AG20443 (cell line): ENCODE results near the gene EPS8L1.

Experiments used
- DNase-seq: peaks from one replicate; pipeline ENCODE4 v3.0.0; 2012; ENCODE audit warnings: low spot score, mixed read lengths

EPS8L1 gene

DNA sequence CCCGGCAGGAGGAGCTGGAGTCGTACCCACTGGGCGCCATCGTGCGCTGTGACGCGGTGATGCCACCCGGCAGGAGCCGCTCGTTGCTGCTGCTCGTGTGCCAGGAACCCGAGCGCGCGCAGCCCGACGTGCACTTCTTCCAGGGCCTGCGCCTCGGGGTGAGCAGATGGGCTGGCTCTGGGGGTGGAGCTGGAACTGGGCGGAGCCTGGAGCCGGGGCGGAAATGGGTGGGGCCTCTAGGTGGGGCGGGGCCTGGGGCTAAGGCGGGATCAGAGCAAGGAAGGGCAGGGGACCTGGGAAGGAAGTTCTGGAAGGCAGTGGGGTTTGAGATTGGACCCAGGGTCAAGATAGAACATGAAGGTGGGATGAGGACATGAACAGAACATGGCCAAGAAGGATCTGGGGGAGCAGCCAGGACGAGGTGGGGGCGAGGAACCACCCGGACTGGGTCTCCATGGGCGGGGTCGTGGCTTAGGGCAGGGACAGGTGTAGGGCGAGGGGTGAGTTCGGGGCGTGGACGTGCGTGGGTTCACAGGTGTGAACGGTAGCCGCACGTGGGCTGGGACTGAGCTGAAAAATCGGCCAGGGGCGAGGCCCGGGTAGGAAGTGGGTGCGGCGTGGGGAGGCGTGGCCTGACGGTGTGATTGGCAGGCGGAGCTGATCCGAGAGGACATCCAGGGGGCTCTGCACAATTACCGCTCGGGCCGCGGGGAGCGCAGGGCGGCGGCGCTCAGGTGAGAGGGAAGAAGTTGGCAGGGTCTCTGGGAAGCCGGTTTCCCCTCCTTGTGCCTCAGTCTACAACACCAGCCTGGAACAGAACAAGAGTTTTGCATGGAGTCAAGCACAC lies 4.7 kb downstream of the EPS8L1 start:
- DNase-seq, result peak; percentile 90

- peak; percentile 78 for DNase-seq
Observed at GRCh38 chr19:55080968-55081769, 5.5 kb downstream of the EPS8L1 start.

- DNase-seq, result no peak
Observed at GRCh38 chr19:55081770-55082019, 6.0 kb downstream of the EPS8L1 start.

DNA sequence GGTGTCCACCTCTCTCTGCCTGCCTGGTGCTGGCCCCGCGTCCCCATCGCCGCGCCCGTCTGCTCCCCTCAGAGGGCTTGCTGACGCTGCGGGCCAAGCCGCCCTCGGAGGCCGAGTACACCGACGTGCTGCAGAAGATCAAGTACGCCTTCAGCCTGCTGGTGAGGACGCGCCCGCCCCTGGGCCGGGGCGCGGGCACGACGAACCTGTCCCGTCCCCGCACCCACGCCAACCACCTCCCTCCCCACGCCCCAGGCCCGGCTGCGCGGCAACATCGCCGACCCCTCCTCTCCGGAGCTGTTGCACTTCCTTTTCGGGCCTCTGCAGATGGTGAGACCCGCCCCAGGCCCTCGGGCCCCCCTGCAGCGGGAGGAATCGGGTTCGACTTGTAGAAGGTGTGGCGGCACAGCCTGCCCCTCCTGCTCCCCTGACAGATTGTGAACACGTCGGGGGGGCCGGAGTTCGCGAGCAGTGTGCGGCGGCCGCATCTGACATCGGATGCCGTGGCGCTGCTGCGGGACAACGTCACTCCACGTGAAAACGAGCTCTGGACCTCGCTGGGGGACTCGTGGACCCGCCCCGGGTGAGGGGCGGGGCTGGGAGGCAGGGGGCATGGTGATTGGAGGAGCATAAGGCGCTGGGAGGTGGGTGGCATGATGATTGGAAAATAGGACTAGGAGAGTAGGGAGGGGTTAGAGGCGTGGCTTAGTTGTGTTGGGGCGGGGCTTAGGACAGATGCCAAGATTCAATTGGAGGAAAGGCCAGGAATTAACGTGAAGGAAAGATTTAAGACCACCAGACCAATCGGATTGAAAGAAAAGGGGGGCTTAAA lies 6.6 kb downstream of the EPS8L1 start:
- peak; percentile 50 for DNase-seq

- no peak for DNase-seq
Observed at GRCh38 chr19:55083004-55083850, 7.6 kb downstream of the EPS8L1 start.

- DNase-seq, result no peak
Observed at GRCh38 chr19:55084416-55084815, 8.7 kb downstream of the EPS8L1 start.

- DNase-seq, result no peak
Observed at GRCh38 chr19:55085923-55086715, 10.4 kb downstream of the EPS8L1 start.

- DNase-seq, result peak; percentile 99
Observed at GRCh38 chr19:55086730-55087541, 11.3 kb downstream of the EPS8L1 start.

- no peak for DNase-seq
Observed at GRCh38 chr19:55087542-55087901, 11.9 kb downstream of the EPS8L1 start.

DNA sequence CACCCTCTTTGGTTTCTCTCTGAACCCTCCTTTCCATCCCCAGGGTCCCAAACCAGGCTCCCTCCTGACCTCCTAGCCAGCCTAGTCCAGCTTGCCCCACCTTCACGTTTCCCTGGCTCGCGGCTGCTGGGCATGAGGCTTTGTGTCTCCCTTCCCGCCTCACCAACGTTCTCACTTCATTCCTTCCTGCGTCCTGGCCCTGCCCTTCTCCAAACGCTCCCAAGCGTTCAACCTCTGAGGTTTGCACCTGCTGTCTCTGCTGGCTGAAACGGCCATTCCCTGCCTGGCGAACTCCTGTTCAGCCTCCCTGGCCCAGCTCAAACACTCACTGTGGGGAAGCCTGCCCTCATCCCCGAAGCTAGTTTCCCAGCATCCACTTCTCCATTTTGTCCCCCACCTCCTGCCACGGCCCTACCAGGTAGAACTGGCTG lies 12.4 kb downstream of the EPS8L1 start:
- DNase-seq, result no peak

DNA sequence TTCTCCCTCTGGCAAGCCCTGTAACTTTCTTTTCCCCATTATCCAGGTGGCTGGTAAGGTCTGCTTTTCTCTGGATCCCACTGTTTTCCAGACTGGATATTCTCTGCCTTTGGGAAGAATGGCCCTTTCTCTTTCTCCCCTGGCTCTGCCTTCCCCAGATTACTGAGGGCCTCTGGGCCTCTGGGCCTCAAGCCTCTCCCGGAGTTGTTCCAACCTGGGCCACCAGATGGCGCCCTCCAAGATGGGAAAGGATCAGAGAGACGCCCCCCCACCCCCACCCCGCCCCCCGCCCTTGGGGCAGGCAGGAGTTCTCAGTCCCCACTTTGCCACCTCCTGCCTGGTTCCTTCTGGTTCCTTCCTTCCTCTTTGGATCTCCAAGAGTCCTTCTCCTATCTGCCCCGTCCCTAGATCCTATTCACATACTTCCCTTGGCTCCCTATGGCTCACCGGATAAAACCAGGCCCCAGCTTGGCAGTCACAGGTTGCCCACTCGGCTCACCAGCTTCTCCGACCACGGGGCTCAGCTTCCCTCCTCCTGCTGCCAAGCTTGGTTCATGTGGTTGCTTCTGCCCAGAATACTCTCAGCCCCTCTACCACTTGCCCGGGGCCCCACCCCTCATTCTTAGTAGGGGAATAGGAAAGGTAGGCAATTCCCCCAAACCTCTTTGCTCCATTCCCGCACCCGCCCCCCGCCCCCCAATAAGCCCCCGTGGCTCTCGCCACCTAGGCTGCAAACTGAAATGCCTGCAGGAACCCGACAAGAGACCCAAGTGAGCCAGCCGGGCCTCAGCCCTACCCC lies 13.1 kb downstream of the EPS8L1 start:
- DNase-seq, result peak; percentile 86

GRCh38 chr19:55089342-55089944 lies 13.8 kb downstream of the EPS8L1 start:
- DNase-seq, result no peak

DNA sequence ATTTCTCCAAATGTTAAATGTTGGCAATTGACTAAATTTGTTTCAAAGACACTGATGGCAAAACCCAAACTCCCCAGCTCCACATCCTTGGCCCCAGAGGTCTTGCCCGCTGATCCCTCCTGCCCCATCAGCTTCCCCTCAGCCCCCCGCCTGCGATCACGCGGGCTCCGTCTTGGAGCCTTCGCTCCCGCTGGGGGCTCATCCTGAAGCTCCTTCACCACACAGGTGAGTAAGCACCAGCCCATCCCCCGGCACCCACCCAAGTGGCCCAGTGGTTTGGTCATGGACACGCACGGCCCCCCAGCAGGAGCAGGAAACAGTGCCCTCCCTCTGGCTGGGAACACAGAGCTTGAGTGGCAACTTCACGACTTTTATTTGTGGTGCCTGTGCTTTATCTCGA lies 14.9 kb downstream of the EPS8L1 start:
- DNase-seq, result no peak

GRCh38 chr19:55091126-55091910 lies 15.6 kb downstream of the EPS8L1 start:
- no peak for DNase-seq

DNA sequence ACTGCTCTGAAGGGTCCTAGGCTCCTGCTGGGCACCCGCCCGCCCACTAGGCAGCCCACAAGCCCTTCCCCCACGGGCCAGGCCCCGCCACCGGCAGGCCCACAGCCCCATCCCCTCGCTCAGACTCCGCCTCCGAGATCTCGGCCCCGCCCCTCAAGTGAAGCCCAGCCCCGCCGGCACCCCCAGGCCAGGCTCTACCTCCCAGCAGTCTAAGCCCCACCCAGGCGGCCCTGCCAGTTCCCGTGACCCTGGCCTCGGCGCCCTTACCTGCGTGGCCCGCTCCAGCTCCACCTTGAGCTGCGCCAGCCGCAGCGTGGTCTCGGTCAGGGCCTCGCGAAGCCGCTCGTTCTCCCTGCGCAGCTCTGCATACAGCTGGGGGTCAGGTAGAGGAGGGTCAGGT lies 16.3 kb downstream of the EPS8L1 start:
- no peak for DNase-seq

DNA sequence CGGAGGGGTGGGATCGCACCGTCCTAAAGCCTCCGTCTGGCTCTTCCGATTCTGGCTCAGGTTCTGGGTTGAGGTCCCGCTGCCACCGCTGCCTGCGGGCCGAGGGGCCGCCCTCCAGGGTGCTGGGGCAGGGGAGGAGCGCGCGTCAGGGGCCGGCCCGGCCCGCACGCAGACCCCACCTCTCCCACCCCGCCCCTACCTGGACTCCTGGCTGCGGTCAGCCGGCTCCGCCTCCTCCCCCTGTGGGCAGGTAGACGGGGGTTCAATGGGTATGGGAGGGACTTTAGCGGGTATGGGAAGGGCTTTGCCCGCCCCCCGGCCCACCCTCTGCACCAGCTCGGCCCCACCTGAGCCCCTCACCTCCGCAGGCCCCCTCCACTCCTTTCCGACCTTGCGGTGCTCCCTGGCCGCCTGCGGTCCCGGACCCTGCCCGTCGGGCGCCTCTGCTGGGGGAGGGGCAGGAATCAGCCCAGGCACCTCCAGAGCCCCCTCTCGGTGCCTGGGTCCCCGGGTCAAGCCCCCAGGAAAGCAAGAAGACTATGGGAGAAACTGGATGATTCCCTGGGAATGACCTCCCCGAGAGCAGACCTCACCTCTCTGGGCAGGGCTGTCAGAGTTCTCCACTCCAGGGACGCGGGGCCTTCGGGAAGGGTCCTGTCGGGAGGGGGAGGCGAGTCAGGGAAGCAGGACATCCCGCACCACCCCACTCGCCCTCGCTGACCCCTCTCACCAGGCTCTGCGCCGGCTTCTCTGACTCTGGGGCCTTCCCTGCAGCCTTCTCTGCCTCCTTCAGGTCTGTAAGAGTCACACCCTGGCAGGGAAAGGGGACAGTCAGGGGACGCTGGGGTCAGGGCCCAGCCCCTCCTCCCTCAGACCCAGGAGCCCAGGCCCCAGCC lies 17.0 kb downstream of the EPS8L1 start:
- DNase-seq, result no peak
